Mesodermal cell (in vitro differentiated cells): ENCODE results near the gene LRRTM4.

Source experiments
- H3K27ac ChIP-seq: 2 replicates; pipeline ENCODE4 v1.7.0; 2013; ENCODE audit warnings: mild to moderate bottlenecking, low read depth, low read length, moderate library complexity; ENCODE audit not compliant: severe bottlenecking
- H3K36me3 ChIP-seq: 2 replicates; pipeline ENCODE4 v1.7.1; 2013; ENCODE audit warnings: mild to moderate bottlenecking, low read length, moderate library complexity; ENCODE audit not compliant: control insufficient read depth, insufficient read depth
- H3K4me1 ChIP-seq: one replicate; pipeline ENCODE4 v1.7.1; 2013; ENCODE audit warnings: mild to moderate bottlenecking, low read length; ENCODE audit not compliant: insufficient read depth, control insufficient read depth, poor library complexity, severe bottlenecking
- H3K4me3 ChIP-seq: 2 replicates; pipeline ENCODE4 v1.7.0; 2013; ENCODE audit warnings: low read length, control low read depth, mild to moderate bottlenecking; ENCODE audit not compliant: insufficient read depth, poor library complexity, severe bottlenecking; ENCODE audit errors: extremely low read depth
- H3K9me3 ChIP-seq: 2 replicates; pipeline ENCODE4 v1.7.1; 2013; ENCODE audit warnings: mild to moderate bottlenecking, low read length, moderate library complexity; ENCODE audit not compliant: control insufficient read depth
- WGBS, 2 experiments: methylation state at CpG; one replicate each; pipeline ENCODE4 v1.1.5; 2013; ENCODE audit warnings: missing lambda C conversion rate in 2 of 2; ENCODE audit not compliant: insufficient coverage in 2 of 2; 5-methylcytosine and 5-hydroxymethylcytosine counted together

Gene LRRTM4

DNA sequence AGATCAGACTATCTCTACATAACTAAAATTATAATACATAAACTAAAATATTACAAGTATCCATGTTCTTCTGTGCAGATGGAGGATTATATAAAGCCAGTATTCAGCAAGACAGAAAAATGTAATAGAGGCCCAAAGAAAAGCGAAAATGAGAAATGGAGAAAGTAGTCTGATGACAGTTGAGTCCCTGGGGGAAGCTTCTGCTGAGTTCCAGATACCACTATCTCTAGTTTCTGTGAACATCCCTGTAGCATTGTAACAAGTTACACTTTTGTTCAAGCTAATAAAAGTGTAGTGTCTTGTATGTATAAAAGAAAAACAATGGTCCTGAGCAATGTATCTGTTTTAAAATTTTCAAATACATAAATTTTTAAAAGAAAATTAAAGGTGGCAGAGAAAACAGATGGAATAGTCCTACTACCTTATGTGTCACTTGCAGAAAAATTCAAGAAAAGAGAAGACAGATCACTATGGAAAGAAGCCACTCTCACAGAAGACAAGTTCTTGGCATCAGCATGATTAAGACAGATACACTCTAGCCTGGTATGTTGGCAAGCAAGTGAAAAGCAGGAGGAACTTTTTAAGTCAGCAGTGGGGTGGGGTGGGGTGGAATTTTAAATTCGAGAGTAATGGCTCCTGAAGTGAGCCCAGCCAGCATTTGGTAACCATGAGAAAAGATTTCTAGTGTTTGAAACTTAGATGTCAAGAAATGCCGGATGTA lies 541.9 kb downstream of the LRRTM4 start:
- H3K9me3 ChIP-seq: no peaks in the 10 kb centered on the region
- no peak overlapping the region for H3K4me3 ChIP-seq
- H3K4me1 ChIP-seq: peaks cover 5% of the 10 kb centered on the region
- WGBS, 2 experiments: 83 to 84% methylated on average over 1 to 2 of the region's 3 CpGs
- H3K36me3 ChIP-seq: no peaks in the 10 kb centered on the region
- H3K27ac ChIP-seq: no peak overlapping the region

DNA sequence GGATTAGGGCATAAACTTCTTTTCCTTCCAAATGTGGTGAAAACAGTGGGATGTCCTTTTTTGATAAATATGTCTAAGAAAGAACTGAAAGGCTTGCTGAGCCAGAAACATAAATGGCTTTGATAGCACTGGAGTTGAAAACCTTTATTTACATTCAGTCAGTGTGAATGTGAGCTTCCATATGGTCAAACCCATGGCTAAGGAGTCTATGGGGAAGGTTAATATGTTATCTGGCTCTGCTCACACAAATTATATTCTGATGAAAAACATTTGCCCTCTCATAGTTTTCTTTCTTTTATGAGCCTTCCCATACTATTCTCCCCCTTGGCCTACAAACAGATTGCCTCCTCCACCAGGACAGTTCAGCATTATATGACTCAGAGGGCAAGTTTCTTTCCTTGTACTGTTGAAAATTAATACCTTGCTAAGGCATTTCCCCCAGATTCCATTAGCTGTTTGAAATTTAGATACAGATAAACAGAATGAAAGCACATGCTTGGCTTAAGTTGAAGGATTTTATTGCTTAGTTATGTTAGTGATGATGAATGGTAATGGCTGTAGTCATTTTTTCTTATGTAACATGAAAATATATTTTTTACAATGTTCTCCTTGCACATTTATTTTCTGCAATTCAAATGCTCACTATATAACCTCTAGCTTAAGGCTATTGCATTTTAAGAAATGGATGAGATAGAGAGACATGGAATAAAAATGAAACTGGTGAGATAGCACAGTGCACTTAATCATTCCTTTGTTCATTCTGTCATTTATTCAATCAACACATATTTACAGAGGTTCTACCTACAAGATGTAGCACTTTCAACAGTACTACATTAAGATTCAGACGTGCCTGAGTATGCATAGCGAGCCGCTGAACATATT lies 544.1 kb downstream of the LRRTM4 start:
- Histone ChIP-seq H3K4me1 (peaks cover 4% of the 10 kb centered on the region), H3K36me3 (no peaks in the 10 kb centered on the region), H3K4me3 (no peak overlapping the region), H3K9me3 (no peaks in the 10 kb centered on the region), H3K27ac (no peak overlapping the region)
- WGBS, 2 experiments: 100% methylated on average over 2 of the region's 3 CpGs

DNA sequence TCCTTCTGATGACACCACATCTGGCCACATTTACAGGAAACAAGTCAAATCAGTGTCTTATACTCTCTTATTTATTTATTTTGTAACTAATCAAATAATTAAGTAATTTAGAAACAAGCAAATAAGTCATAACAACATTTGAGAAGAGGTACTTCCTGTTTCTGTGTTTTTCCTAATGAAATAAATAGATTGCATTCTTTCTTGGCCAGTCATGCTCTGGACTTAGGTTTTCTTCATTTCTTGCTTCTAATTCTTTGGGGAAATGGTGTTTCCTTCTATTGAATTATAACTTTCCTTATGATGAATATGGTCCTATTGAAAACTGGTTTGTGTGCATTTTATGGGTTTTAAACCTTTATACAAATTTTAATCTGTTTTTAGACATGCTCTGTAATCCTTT lies 546.4 kb downstream of the LRRTM4 start:
- H3K4me1 ChIP-seq: peaks cover 4% of the 10 kb centered on the region
- no peak overlapping the region for H3K27ac ChIP-seq
- H3K4me3 ChIP-seq: no peak overlapping the region
- no peaks in the 10 kb centered on the region for H3K9me3 ChIP-seq
- H3K36me3 ChIP-seq: no peaks in the 10 kb centered on the region

DNA sequence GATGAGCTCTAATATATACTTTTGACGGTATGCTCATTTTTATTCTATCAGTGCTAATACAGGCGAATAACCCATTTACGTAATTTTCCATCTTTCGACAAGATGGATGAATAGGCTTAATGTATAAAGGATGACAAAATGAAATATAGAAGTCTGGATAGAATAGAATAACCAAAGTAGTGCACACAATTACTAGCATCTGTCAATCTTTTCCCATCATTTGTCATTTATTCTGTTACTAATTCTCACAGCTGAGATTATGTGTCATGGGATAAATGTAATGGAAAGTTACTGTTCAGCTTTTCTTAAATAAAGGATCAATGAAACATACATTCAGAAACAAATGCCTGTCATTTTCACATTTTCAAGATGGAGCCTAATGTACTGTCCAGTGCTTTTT lies 548.6 kb downstream of the LRRTM4 start:
- H3K4me3 ChIP-seq: no peak overlapping the region
- peaks cover 4% of the 10 kb centered on the region for H3K4me1 ChIP-seq
- WGBS, 2 experiments: no CpG with 5 or more reads among the region's 4 CpGs
- no peaks in the 10 kb centered on the region for H3K36me3 ChIP-seq
- no peak overlapping the region for H3K27ac ChIP-seq
- H3K9me3 ChIP-seq: no peaks in the 10 kb centered on the region

DNA sequence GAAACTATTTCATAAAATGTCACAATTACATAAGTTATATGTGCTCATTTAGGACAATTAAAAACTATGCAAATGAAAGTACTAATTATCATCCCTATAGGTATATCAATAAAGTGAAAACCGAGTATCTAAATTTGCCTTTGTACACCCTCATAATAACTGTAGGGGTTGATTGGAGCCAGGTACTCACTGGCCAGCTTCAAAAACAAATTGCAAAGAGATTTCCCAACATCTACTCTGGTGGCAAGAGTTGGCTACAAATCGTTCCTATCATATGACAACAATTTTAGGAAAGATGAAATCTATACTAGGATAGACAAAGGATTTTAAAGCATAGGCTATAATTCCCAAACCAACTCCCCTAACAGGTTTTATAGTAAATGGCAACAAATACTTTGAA lies 556.4 kb downstream of the LRRTM4 start:
- no peak overlapping the region for H3K27ac ChIP-seq
- no peaks in the 10 kb centered on the region for H3K36me3 ChIP-seq
- H3K9me3 ChIP-seq: no peaks in the 10 kb centered on the region
- no CpG with 5 or more reads among the region's 2 CpGs for WGBS, 2 experiments
- H3K4me1 ChIP-seq: no peaks in the 10 kb centered on the region
- no peak overlapping the region for H3K4me3 ChIP-seq

DNA sequence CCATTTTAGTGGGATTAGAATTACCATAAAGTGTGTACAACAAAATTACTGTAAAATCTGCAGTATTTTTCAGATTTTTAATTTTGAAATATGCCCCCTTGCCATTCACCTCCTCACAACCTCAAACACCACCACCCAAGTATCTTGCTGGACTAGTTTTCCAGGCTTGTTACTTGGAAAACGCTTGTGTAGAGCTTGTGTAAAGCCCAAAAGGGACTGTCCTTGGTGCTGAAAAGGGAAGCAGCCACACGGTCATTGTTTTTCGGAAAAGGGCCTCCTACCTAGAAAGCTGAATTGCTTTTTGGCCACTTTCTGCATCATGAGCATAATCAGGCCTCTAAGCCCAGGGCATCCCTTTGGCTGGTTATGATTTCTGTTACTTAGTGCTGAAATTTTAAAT lies 563.4 kb downstream of the LRRTM4 start:
- Histone ChIP-seq H3K36me3 (no peaks in the 10 kb centered on the region), H3K9me3 (no peaks in the 10 kb centered on the region), H3K4me1 (no peaks in the 10 kb centered on the region), H3K4me3 (no peak overlapping the region), H3K27ac (no peak overlapping the region)
- 30 to 51% methylated on average over 3 of the region's 3 CpGs for WGBS, 2 experiments

DNA sequence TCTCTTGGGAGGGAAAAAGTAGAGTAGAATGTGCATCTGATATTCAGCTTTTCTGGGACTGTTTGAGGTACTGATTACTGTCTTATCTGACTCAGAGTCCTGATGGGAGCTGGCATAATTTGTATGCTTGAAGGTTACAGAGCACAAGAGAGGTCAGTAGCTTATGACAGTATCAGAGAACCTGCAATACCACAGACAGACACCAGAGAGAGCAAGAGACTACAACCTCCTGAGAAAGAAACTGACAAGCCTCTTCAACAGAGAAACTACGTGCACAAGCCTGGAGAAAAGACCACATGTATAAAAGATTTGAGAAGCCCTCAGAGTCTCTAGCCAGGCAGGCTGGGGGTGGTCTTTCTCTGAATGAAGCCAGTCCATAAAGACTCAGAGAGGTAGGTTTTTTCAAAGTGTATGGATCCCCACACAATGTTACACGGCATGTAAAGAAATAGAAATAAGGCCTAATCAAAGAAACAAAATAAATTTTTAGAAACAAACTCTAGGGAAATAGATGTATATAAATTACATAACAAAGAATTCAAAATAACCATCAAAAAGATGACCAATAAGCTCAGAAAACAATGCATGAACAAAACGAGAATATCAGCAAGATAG lies 568.3 kb downstream of the LRRTM4 start:
- Histone ChIP-seq H3K4me3 (no peak overlapping the region), H3K4me1 (no peaks in the 10 kb centered on the region), H3K9me3 (no peaks in the 10 kb centered on the region), H3K27ac (no peak overlapping the region), H3K36me3 (no peaks in the 10 kb centered on the region)
- WGBS, 2 experiments: no CpG with 5 or more reads among the region's 3 CpGs

DNA sequence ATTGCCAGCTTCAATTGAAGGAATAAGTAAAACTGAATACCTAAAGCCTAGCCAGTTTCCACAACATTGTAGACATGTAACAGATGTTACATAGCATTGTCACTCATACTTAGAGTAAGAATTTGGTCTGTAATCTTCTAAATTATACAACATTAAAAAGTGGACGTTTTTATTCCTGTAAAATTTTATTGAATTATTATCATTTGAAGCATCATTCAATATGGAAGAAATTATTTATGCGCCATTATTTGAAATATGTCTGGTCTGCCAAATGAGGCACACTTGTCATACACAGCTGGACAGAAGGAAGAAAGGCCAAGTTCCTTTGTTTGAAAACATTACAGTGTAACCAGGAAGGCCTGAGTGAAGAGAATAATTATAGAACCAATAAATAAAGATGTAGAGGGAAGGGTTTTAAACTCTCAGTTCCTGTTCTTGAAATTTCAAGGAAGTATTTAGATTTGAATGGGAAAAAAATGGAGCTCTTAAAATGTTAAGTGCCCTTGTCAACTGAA lies 575.5 kb downstream of the LRRTM4 start:
- no peak overlapping the region for H3K4me3 ChIP-seq
- no peak overlapping the region for H3K27ac ChIP-seq
- no peaks in the 10 kb centered on the region for H3K36me3 ChIP-seq
- no peaks in the 10 kb centered on the region for H3K9me3 ChIP-seq
- 100% methylated on average over 1 of the region's 2 CpGs; no CpG with 5 or more reads in 1 of the 2 experiments for WGBS, 2 experiments
- H3K4me1 ChIP-seq: no peaks in the 10 kb centered on the region

DNA sequence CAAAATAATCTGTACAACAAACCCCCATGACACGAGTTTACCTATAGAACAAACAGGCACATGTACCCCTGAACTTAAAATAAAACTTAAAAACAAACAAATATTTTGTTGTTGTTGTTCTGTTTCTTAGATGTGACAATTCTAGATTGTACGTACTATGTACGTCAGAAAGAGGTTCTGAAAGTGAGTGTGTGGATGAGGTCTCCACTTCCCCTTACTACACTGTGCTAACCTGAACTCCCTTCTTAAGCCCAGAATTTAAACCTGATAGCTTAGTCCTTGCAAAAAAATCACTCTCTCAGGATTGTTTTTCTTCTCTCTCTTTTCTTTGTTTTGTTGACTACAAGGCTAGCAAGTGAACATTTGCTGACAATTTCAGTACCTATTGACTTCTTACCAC lies 581.6 kb downstream of the LRRTM4 start:
- Histone ChIP-seq H3K4me1 (no peaks in the 10 kb centered on the region), H3K27ac (no peak overlapping the region), H3K36me3 (no peaks in the 10 kb centered on the region), H3K9me3 (no peaks in the 10 kb centered on the region), H3K4me3 (no peak overlapping the region)
- no CpG with 5 or more reads among the region's 3 CpGs for WGBS, 2 experiments

DNA sequence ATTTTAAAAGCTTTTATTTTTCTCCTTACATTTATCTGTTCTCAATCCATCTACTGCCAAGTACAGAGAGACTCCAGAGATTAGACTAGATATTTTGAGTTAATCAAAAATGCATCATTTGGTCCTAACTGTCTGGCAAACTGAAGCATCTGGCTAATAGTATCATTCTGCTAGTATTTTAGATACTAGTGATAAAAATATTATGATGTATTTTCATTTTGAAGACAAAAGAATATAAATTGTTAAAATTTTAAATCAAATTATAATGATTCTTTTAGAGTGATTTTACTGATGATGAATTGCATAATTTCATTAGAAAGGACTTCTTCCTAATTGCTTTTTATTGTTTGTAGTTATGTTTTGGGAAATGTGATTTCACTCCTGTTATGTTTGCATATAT lies 584.0 kb downstream of the LRRTM4 start:
- no peaks in the 10 kb centered on the region for H3K9me3 ChIP-seq

More for the DNA sequence above, 584.0 kb downstream of the LRRTM4 start:
- no peaks in the 10 kb centered on the region for H3K36me3 ChIP-seq
- no peak overlapping the region for H3K4me3 ChIP-seq
- H3K4me1 ChIP-seq: no peaks in the 10 kb centered on the region
- no peak overlapping the region for H3K27ac ChIP-seq
